Panc1 (cell line): ENCODE data around the gene FOSB. TPM values are rescaled to one million over a fixed set of nuclear protein-coding genes. Genes with fewer than 3 reads are reported as not detected.

Experiments used
- ATAC-seq: fragments of 200-7000 bp; cut with Tn5 transposase; 2 replicates; pipeline ENCODE4 v1.9.1; 2020; ENCODE audit warnings: mild to moderate bottlenecking, moderate library complexity
- BruUV-seq: library from RNA; stranded (reverse); fragments of 400-500 nt; replicated peaks from 2 replicates; lab custom pipeline; 2021; lab: Mats Ljungman, UMichigan
- CTCF ChIA-PET: fragments of 300-600 bp; sonication (Branson Sonifier 250); formaldehyde crosslinking; loops from one replicate; lab custom pipeline; 2022; ENCODE audit warnings: antibody characterized with exemption; lab: Charles Lee
- POLR2A ChIA-PET: fragments of 300-600 bp; sonication (Branson Sonifier 250); formaldehyde crosslinking; loops from one replicate; lab custom pipeline; 2022; ENCODE audit warnings: antibody characterized with exemption; lab: Charles Lee
- DNase-seq: peaks from one replicate; pipeline ENCODE4 v3.0.0-alpha.2; 2010; ENCODE audit warnings: low read depth, low spot score
- H3K27ac ChIP-seq: 2 replicates; pipeline ENCODE4 v1.5.1; 2011; ENCODE audit warnings: mild to moderate bottlenecking, low read length, inconsistent platforms
- H3K27me3 ChIP-seq: fragments of 200-500 bp; sonication (Bioruptor generic); 2 replicates; pipeline ENCODE4 v1.6.0; 2014; ENCODE audit warnings: low read length, inconsistent platforms; ENCODE audit not compliant: control insufficient read depth, insufficient read depth
- H3K36me3 ChIP-seq: fragments of 200-500 bp; sonication (Bioruptor generic); 2 replicates; pipeline ENCODE4 v1.5.1; 2014; ENCODE audit warnings: inconsistent platforms, mild to moderate bottlenecking, low read length, moderate library complexity; ENCODE audit not compliant: control insufficient read depth, insufficient read depth
- H3K4me1 ChIP-seq: 2 replicates; pipeline ENCODE4 v1.5.1; 2011; ENCODE audit warnings: inconsistent platforms, mild to moderate bottlenecking, low read length, moderate library complexity; ENCODE audit not compliant: control insufficient read depth, insufficient read depth
- H3K4me3 ChIP-seq, 2 experiments: 2 replicates each; pipeline ENCODE4 v1.5.1; 2011 to 2012; ENCODE audit warnings: low read depth in 2 of 2, low read length in 2 of 2, mild to moderate bottlenecking in 2 of 2, inconsistent platforms in 1 of 2, moderate library complexity in 1 of 2
- H3K9me3 ChIP-seq: fragments of 200-500 bp; sonication (Bioruptor generic); 2 replicates; pipeline ENCODE4 v1.5.1; 2014; ENCODE audit warnings: low read depth, mild to moderate bottlenecking, inconsistent platforms, low read length, moderate library complexity; ENCODE audit not compliant: control insufficient read depth, insufficient read depth
- POLR2AphosphoS5 ChIP-seq: IDR thresholded peaks from 2 replicates; pipeline ENCODE4 v1.6.1; 2012; ENCODE audit warnings: mild to moderate bottlenecking, low read depth, low read length, moderate library complexity
- SIN3A ChIP-seq: IDR thresholded peaks from 2 replicates; pipeline ENCODE4 v1.6.1; 2012; ENCODE audit warnings: low read depth, mild to moderate bottlenecking, low read length, moderate library complexity, borderline replicate concordance; ENCODE audit not compliant: insufficient read depth
- TCF7L2 ChIP-seq: IDR thresholded peaks from 2 replicates; pipeline ENCODE4 v1.6.1; 2011; ENCODE audit warnings: mild to moderate bottlenecking, low read depth, low read length, inconsistent platforms
- in situ Hi-C: cut with HindIII; loops from 2 replicates; pipeline ENCODE4 v1.10.0; 2016; ENCODE audit warnings: low sequenced_read_pairs, low pct_unique_long_range_greater_than_20kb
- intact Hi-C: fragments of 100-400 bp; cut with micrococcal nuclease; formaldehyde crosslinking; loops from one replicate; pipeline ENCODE4 v1.10.0; 2022; ENCODE audit not compliant: unreplicated experiment
- total RNA-seq: library from RNA; stranded (reverse); gene quantifications from one replicate; pipeline ENCODE4 v1.2.1, GENCODE V29; 2021; ENCODE audit not compliant: unreplicated experiment
- TF ChIP-seq, protein P1 (sequence below): fragments of 450-650 bp; IDR thresholded peaks from 2 replicates; pipeline ENCODE4 v1.5.1; 2017; ENCODE audit warnings: mild to moderate bottlenecking
- TF ChIP-seq, protein P2 (sequence below), 2 experiments: IDR thresholded peaks; 2 replicates each; pipeline ENCODE4 v1.6.1; 2011 to 2012; ENCODE audit warnings: low read depth in 2 of 2, control low read depth in 1 of 2, low read length in 1 of 2, mild to moderate bottlenecking in 1 of 2, moderate library complexity in 1 of 2; ENCODE audit not compliant: insufficient read depth in 1 of 2

Gene FOSB
- total RNA-seq, 1 experiment from 2014 or later: 13.4 TPM

DNA sequence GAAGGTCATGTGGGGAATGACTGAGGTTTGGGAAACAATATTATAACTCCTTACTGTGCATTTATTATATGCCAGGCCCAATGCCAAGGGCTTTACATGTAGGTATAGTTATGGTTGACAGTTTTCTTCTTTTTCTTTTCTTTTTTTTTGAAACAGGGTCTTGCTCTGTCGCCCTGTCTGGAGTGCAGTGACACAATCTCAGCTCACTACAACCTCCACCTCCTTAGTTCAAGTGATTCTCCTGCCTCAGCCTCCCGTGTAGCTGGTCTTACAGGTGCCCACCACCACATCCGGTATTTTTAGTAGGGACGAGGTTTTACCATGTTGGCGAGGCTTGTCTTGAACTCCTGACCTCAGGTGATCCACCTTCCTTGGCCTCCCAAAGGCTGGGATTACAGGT lies 15.2 kb downstream of the FOSB start:
- intact Hi-C loops (no loop called here), in situ Hi-C loops (no loop called here)
- DNase-seq: no peak
- CTCF ChIA-PET: no interaction called here
- BruUV-seq: no TSS peak
- POLR2A ChIA-PET: no interaction called here
- Histone ChIP-seq H3K4me1 (peaks cover 2% of the 10 kb centered on the region; the same call in 1 of the 2 replicates), H3K9me3 (no peaks in the 10 kb centered on the region), H3K4me3 (no peak overlapping the region), H3K27ac (no peak overlapping the region), H3K27me3 (no peaks in the 10 kb centered on the region), H3K36me3 (no peaks in the 10 kb centered on the region)
- no peak for ATAC-seq
- TF ChIP-seq SIN3A (no peak), POLR2AphosphoS5 (no peak), TCF7L2 (no peak)
- TF ChIP-seq, protein P1, sequence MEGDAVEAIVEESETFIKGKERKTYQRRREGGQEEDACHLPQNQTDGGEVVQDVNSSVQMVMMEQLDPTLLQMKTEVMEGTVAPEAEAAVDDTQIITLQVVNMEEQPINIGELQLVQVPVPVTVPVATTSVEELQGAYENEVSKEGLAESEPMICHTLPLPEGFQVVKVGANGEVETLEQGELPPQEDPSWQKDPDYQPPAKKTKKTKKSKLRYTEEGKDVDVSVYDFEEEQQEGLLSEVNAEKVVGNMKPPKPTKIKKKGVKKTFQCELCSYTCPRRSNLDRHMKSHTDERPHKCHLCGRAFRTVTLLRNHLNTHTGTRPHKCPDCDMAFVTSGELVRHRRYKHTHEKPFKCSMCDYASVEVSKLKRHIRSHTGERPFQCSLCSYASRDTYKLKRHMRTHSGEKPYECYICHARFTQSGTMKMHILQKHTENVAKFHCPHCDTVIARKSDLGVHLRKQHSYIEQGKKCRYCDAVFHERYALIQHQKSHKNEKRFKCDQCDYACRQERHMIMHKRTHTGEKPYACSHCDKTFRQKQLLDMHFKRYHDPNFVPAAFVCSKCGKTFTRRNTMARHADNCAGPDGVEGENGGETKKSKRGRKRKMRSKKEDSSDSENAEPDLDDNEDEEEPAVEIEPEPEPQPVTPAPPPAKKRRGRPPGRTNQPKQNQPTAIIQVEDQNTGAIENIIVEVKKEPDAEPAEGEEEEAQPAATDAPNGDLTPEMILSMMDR: no peak
- TF ChIP-seq, protein P2, sequence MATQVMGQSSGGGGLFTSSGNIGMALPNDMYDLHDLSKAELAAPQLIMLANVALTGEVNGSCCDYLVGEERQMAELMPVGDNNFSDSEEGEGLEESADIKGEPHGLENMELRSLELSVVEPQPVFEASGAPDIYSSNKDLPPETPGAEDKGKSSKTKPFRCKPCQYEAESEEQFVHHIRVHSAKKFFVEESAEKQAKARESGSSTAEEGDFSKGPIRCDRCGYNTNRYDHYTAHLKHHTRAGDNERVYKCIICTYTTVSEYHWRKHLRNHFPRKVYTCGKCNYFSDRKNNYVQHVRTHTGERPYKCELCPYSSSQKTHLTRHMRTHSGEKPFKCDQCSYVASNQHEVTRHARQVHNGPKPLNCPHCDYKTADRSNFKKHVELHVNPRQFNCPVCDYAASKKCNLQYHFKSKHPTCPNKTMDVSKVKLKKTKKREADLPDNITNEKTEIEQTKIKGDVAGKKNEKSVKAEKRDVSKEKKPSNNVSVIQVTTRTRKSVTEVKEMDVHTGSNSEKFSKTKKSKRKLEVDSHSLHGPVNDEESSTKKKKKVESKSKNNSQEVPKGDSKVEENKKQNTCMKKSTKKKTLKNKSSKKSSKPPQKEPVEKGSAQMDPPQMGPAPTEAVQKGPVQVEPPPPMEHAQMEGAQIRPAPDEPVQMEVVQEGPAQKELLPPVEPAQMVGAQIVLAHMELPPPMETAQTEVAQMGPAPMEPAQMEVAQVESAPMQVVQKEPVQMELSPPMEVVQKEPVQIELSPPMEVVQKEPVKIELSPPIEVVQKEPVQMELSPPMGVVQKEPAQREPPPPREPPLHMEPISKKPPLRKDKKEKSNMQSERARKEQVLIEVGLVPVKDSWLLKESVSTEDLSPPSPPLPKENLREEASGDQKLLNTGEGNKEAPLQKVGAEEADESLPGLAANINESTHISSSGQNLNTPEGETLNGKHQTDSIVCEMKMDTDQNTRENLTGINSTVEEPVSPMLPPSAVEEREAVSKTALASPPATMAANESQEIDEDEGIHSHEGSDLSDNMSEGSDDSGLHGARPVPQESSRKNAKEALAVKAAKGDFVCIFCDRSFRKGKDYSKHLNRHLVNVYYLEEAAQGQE (IDR thresholded peaks at IDR 0.05; ENCODE audit: insufficient read depth in 1 of 2, low read depth in 2 of 2, low read length in 1 of 2): no peak

DNA sequence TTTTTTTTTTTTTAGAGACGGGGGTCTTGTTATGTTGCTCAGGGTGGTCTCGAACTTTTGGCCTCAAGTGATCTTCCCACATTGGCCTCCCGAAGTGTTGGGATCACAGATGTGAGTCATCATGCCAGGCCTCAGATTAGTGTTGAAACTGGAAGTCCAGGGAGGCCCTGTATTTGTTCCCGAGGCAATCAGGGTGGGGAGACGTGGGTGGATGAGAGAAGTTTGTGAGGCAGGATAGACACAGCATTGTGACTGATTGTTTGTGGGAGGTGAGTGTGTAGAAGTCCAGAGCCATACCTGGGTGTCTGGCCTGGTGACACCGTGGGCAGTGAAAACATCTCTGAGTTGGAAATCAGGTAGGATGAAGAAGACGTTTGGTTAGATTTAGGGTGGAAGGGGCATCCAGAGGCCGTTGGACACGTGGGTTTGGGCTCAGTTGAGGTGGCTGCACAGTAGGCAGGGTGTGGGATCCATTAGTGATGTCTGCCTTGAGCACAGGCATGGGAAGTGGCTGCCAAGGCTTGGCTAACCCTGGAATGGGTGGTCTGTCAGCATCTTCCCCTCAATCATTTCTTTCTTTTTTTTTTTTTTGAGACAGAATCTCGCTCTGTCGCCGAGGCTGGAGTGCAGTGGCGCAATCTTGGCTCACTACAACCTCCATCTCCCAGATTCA lies 16.6 kb downstream of the FOSB start:
- intact Hi-C loops (no loop called here), in situ Hi-C loops (no loop called here)
- BruUV-seq: no TSS peak
- CTCF ChIA-PET: interaction anchor here (0.6 to 1.3 kb wide), 5 partner anchors 13 to 158 kb away, joined by 3 to 6 read pairs (median 4); no protein-coding TSS in a partner anchor
- Histone ChIP-seq H3K36me3 (no peaks in the 10 kb centered on the region), H3K9me3 (no peaks in the 10 kb centered on the region), H3K4me3 (no peak overlapping the region), H3K27me3 (no peaks in the 10 kb centered on the region), H3K27ac (no peak overlapping the region), H3K4me1 (no peaks in the 10 kb centered on the region)
- TF ChIP-seq SIN3A: no peak
- TF ChIP-seq POLR2AphosphoS5: no peak
- TF ChIP-seq, protein P1: no peak
- TF ChIP-seq, protein P2 (IDR thresholded peaks at IDR 0.05; ENCODE audit: insufficient read depth in 1 of 2, low read depth in 2 of 2, low read length in 1 of 2): no peak
- TF ChIP-seq TCF7L2: no peak
- POLR2A ChIA-PET: no interaction called here
- ATAC-seq (no peak), DNase-seq (no peak)
